Measurements from ENCODE around the gene KLHDC10.
A peak's percentile ranks its signal among the peaks of the same experiment; 100 is the strongest.

KLHDC10 gene

GRCh38 chr7:130141884-130142653 lies 71.7 kb downstream of the KLHDC10 start:
- ChIA-PET CTCF (interaction anchor here (0.9 kb wide), 1 partner anchor 46 kb away, joined by 3 read pairs; no protein-coding TSS in a partner anchor), POLR2A (no interaction called here)
- no peak for DNase-seq (ENCODE audit: low read depth, low spot score)
- H3K4me3 ChIP-seq (ENCODE audit: low read depth, low read length): no peak overlapping the region
- TF ChIP-seq CTCF (IDR thresholded peaks at IDR 0.05; ENCODE audit: insufficient read depth, low read length, missing control alignments): no peak

- ChIA-PET CTCF (interaction anchor here (0.9 kb wide), 1 partner anchor 47 kb away, joined by 3 read pairs; no protein-coding TSS in a partner anchor), POLR2A (no interaction called here)
- H3K4me3 ChIP-seq (ENCODE audit: low read depth, low read length): no peak overlapping the region
- no peak for TF ChIP-seq CTCF (IDR thresholded peaks at IDR 0.05; ENCODE audit: insufficient read depth, low read length, missing control alignments)
- no peak for DNase-seq (ENCODE audit: low read depth, low spot score)
These were observed 72.5 kb downstream of the KLHDC10 start for GRCh38 chr7:130142654-130143333.

GRCh38 chr7:130143334-130143732 lies 73.0 kb downstream of the KLHDC10 start:
- ChIA-PET CTCF (no interaction called here), POLR2A (no interaction called here)
- no peak overlapping the region for H3K4me3 ChIP-seq (ENCODE audit: low read depth, low read length)
- no peak for TF ChIP-seq CTCF (IDR thresholded peaks at IDR 0.05; ENCODE audit: insufficient read depth, low read length, missing control alignments)
- DNase-seq (ENCODE audit: low read depth, low spot score): no peak

GRCh38 chr7:130143986-130144311 lies 73.6 kb downstream of the KLHDC10 start:
- no peak overlapping the region for H3K4me3 ChIP-seq (ENCODE audit: low read depth, low read length)
- POLR2A ChIA-PET: interaction anchor here (0.5 kb wide), 1 partner anchor 36 kb away, joined by 3 read pairs; no protein-coding TSS in a partner anchor
- CTCF ChIA-PET: no interaction called here
- DNase-seq (ENCODE audit: low read depth, low spot score): no peak
- no peak for TF ChIP-seq CTCF (IDR thresholded peaks at IDR 0.05; ENCODE audit: insufficient read depth, low read length, missing control alignments)

GRCh38 chr7:130144312-130145171 lies 74.2 kb downstream of the KLHDC10 start:
- TF ChIP-seq CTCF (IDR thresholded peaks at IDR 0.05; ENCODE audit: insufficient read depth, low read length, missing control alignments): no peak
- ChIA-PET POLR2A (interaction anchor here (1.4 kb wide), 1 partner anchor 61 kb away, joined by 3 read pairs; the partner anchor contains the start of gene TMEM209), CTCF (interaction anchor here (1.0 kb wide), 1 partner anchor 20 kb away, joined by 3 read pairs; no protein-coding TSS in a partner anchor)
- DNase-seq (ENCODE audit: low read depth, low spot score): peak; percentile 47
- no peak overlapping the region for H3K4me3 ChIP-seq (ENCODE audit: low read depth, low read length)
